Measurements from ENCODE around the gene CSRP1. TPM values are rescaled to one million over a fixed set of nuclear protein-coding genes. Genes with fewer than 3 reads are reported as not detected.

CSRP1 gene
- total and polyA plus RNA-seq, 2 of the 13 experiments (the other 11 are each of a cell fraction or from before 2014, with no cell fraction given): 17.7 to 68.9 TPM

DNA sequence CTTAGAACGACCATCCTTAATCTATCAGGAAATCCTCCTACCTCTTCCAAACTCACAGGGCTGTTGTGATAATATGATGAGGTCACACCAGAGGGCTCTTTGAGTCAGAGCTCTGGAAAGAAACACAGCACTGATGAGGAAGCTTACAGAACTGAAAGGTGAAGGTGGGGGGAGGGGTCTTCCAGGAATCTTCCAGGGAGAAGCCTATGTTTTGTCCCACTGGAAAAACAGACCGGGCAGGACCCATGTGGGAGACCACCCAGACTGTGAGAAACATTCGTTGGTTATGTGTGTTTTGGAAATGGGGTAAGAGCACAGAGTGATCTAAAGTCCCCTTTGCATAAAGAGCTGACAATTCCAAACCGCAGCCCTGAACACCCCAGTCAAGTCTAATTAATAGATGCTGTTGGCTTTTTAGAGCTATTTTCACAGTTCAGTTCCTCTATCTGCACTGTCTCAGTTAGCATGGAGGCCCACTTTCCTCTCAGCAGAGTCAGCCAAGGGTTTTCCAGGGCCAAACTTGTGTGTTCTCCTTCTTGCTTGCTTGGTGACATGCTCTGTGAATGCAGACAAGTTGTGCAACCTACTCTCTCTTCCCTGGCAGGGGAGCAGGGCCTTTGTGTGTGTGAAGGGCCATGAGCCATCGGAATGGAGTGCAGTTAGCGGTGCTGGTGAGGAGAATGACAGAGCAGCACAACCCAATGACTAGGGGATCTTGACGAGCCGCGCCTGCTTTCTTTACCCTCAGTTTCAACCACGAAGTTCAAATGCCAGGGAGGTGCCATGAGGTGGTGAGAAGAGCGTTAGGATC lies 50.2 kb downstream of the CSRP1 start:
- no peak overlapping the region for H2AFZ ChIP-seq (ENCODE audit: low read length)
- intact Hi-C loops (cut with micrococcal nuclease; ENCODE audit: unreplicated experiment) (no loop called here), in situ Hi-C loops (cut with HindIII; ENCODE audit: extremely low pct_ligation_motif_present, low pct_unique_long_range_greater_than_20kb) (no loop called here)
- no peaks in the 10 kb centered on the region for H3K9me3 ChIP-seq (ENCODE audit: low read length)
- peak overlapping the region in 2 of 3 experiments; percentile 2 to 30; a peak in 1 of 6 replicates for H3K4me3 ChIP-seq (replicated peaks in 1 of 3; ENCODE audit: insufficient read depth in 1 of 3, low read depth in 2 of 3, low read length in 3 of 3)
- H3K9ac ChIP-seq (ENCODE audit: insufficient read depth, low read depth, low read length): no peak overlapping the region
- 10% methylated on average over 11 of the region's 11 CpGs for WGBS (ENCODE audit: low lambda C conversion rate)
- H3K27ac ChIP-seq (ENCODE audit: extremely low read length, insufficient read depth, low read length): no peak overlapping the region
- H3K4me1 ChIP-seq (ENCODE audit: insufficient read depth, low read length): peaks cover 33% of the 10 kb centered on the region
- no peak for TF ChIP-seq GLI4 (CRISPR knock-in tag; IDR thresholded peaks at IDR 0.05; ENCODE audit: borderline replicate concordance)
- TF ChIP-seq FOSL2 (CRISPR knock-in tag; IDR thresholded peaks at IDR 0.05): peak; percentile 62
- peak; percentile 96 for TF ChIP-seq CEBPB (IDR thresholded peaks at IDR 0.05; ENCODE audit: borderline replicate concordance, low read depth, low read length)
- TF ChIP-seq SALL1 (CRISPR knock-in tag; IDR thresholded peaks at IDR 0.05): peak; percentile 32; the same call in 1 of the 2 replicates
- no peak for TF ChIP-seq ZNF224 (CRISPR knock-in tag; IDR thresholded peaks at IDR 0.05)
- peak; percentile 90 for TF ChIP-seq CEBPG (CRISPR knock-in tag; IDR thresholded peaks at IDR 0.05)
- TF ChIP-seq ZNF292 (CRISPR knock-in tag; IDR thresholded peaks at IDR 0.05; ENCODE audit: borderline replicate concordance, low read depth): peak; percentile 74; the same call in 1 of the 2 replicates
- TF ChIP-seq SAP130 (CRISPR knock-in tag; IDR thresholded peaks at IDR 0.05; ENCODE audit: low read depth): peak; percentile 36; the same call in 1 of the 2 replicates
- TF ChIP-seq ZNF605 (CRISPR knock-in tag; IDR thresholded peaks at IDR 0.05): no peak
- TF ChIP-seq ZNF382 (CRISPR knock-in tag; IDR thresholded peaks at IDR 0.05; ENCODE audit: borderline replicate concordance): no peak
- TF ChIP-seq IRF9 (CRISPR knock-in tag; IDR thresholded peaks at IDR 0.05; ENCODE audit: borderline replicate concordance): no peak
- TF ChIP-seq ZNF138 (CRISPR knock-in tag; IDR thresholded peaks at IDR 0.05; ENCODE audit: low read depth): no peak
- TF ChIP-seq GATAD2A (CRISPR knock-in tag; IDR thresholded peaks at IDR 0.05): 0 out of 2 replicates have a peak, but pooled peaks have one; percentile 17
- TF ChIP-seq MAX (IDR thresholded peaks at IDR 0.05): 0 out of 2 replicates have a peak, but pooled peaks have one; percentile 15
- H3K4me2 ChIP-seq (ENCODE audit: low read depth, low read length): peak overlapping the region; percentile 50
- ChIA-PET POLR2A (interaction anchor here (1.8 to 2.0 kb wide), 2 partner anchors 12 to 51 kb away, joined by 5 read pairs; partner anchors contain the start of gene PHLDA3), CTCF (ENCODE audit: low intra/inter-chr PET ratio, low total read pairs) (no interaction called here)
- no peaks in the 10 kb centered on the region for H3K36me3 ChIP-seq (replicated peaks in 1 of 2; ENCODE audit: control insufficient read depth in 1 of 2, insufficient read depth in 2 of 2, low read length in 2 of 2)
- FAIRE-seq (peak; percentile 51), DNase-seq (ENCODE audit: low spot score) (peak; percentile 65), ATAC-seq (peak; percentile 73)
- no peaks in the 10 kb centered on the region for H3K79me2 ChIP-seq (ENCODE audit: insufficient read depth, low read length)
- H4K20me1 ChIP-seq (ENCODE audit: insufficient read depth, low read length): no peaks in the 10 kb centered on the region
- H3K27me3 ChIP-seq (ENCODE audit: control insufficient read depth in 1 of 2, insufficient read depth in 2 of 2, low read length in 2 of 2): peaks cover 1 to 31% of the 10 kb centered on the region in 2 experiments; a peak in 4 of 5 replicates
- no TSS peak for BruUV-seq (replicated peaks)
